NCI-H187 (cell line): ENCODE measurements around the gene CTSA.
"Not testable (repeated sequence)": the region's sequence is repeated elsewhere in the genome, so short reads cannot be mapped to it uniquely, and the experiment has no call there.

Source experiments
- DNase-seq, 2 experiments: peaks; one replicate each; lab custom pipeline; 2025; lab: John Stamatoyannopoulos, UW

CTSA gene

GRCh38 chr20:45897289-45897688, 6.2 kb downstream of the CTSA start:
- no peak for DNase-seq

GRCh38 chr20:45897692-45898091, 6.6 kb downstream of the CTSA start:
- DNase-seq, result no peak

- no peak for DNase-seq
Measured at GRCh38 chr20:45898285-45898684, 7.2 kb downstream of the CTSA start.

GRCh38 chr20:45899046-45899835, 8.1 kb downstream of the CTSA start:
- no peak for DNase-seq

- not testable (repeated sequence) for DNase-seq
Measured at GRCh38 chr20:45901332-45901731, 10.2 kb downstream of the CTSA start.

GRCh38 chr20:45902199-45902701, 11.1 kb downstream of the CTSA start:
- DNase-seq, result no peak

GRCh38 chr20:45904583-45905504, 13.7 kb downstream of the CTSA start:
- no peak for DNase-seq

- no peak for DNase-seq
Measured at GRCh38 chr20:45905505-45906079, 14.5 kb downstream of the CTSA start.

- no peak for DNase-seq
Measured at GRCh38 chr20:45907219-45907948, 16.2 kb downstream of the CTSA start.

- no peak for DNase-seq
Measured at GRCh38 chr20:45908084-45908483, 16.9 kb downstream of the CTSA start.

- no peak for DNase-seq
Measured at GRCh38 chr20:45909336-45909808, 18.2 kb downstream of the CTSA start.

GRCh38 chr20:45909817-45910669, 18.9 kb downstream of the CTSA start:
- no peak for DNase-seq

GRCh38 chr20:45910670-45911485, 19.7 kb downstream of the CTSA start:
- peak; percentile 55 to 63 for DNase-seq

GRCh38 chr20:45911486-45912343, 20.6 kb downstream of the CTSA start, which contains the start of gene PLTP:
Gene PLTP, minus strand, starts transcription at chr20:45912155. Its CDS starts 703 bp downstream, at chr20:45911452.
- no peak for DNase-seq

- no peak for DNase-seq
Measured at GRCh38 chr20:45912344-45912682, 21.2 kb downstream of the CTSA start.

GRCh38 chr20:45913116-45913515, 22.0 kb downstream of the CTSA start:
- no peak for DNase-seq

GRCh38 chr20:45917790-45918141, 26.6 kb downstream of the CTSA start:
- no peak for DNase-seq

GRCh38 chr20:45918182-45918737, 27.1 kb downstream of the CTSA start:
- DNase-seq, result no peak
